Stimulated activated CD4-positive, alpha-beta T cell treated with anti-CD3 and anti-CD28 coated beads, Interleukin-12 subunit alpha, Interleukin-12 subunit beta, amount 100 ng/mL, for 4 hours (primary cell): ENCODE measurements around the gene ZNF652.

Source experiments
- DNase-seq: peaks from one replicate; pipeline ENCODE4 v3.0.0-alpha.2; 2020

ZNF652 gene

DNA sequence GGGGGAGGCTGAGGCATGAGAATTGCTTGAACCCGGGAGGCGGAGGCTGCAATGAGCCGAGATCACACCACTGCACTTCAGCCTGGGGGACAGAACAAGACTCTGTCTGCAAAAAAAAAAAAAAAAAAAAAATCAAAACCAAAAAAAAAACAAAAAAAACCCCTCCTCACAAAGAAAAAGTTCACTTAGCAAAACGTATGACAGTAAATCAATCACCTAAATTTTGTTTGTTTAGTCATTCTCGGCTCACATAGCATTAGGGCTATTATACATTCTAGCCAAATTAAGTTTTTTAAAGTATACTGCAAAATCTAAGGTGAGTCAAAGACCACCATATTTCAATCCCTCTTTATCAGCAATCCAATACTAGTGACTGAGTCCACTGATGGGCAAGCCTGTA, 5.7 kb downstream of the ZNF652 start:
- DNase-seq = no peak

DNA sequence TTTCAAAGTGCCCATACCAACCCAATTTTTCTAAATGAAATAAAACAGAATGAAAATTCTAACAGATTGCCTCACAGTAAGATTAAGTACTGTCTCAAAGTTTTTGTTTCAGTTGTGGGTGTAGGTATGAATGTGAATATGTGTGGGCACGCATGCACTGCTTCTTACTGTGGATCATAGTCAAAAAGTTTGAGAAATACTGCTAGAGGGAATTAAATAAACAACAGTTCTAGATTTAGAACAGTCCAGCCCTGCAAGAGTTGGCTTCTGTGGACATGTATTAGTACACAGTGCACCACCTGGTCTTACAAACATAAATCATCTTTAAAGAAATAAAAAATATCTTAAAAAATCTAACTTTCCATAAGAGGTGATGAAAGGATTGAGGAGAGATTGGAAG, 8.4 kb downstream of the ZNF652 start:
- no peak for DNase-seq

DNA sequence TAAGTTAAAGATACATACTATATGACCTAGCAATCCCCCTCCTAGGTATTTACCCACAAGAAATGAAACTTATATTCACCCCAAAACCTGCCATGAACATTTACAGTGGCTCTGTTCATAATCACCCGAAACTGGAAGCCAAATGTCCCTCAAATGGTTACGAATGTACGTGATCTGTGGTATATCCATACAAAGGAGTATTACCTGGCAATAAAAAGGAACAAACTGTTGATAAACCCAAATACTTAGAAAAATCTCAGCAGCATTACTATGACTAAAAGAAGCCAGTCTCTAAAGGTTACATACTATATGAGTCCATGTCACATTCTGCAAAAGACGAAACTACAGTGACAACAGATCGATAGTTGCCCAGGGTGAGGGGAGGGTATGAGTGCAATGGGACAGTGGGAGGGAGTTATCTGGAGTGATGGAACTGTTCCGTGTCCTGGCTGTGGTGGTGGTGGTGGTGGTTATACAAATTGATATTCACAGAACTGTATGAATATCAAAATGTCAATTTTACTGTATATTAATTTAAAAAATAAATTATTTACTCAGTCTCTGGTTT, 9.4 kb downstream of the ZNF652 start:
- no peak for DNase-seq

DNA sequence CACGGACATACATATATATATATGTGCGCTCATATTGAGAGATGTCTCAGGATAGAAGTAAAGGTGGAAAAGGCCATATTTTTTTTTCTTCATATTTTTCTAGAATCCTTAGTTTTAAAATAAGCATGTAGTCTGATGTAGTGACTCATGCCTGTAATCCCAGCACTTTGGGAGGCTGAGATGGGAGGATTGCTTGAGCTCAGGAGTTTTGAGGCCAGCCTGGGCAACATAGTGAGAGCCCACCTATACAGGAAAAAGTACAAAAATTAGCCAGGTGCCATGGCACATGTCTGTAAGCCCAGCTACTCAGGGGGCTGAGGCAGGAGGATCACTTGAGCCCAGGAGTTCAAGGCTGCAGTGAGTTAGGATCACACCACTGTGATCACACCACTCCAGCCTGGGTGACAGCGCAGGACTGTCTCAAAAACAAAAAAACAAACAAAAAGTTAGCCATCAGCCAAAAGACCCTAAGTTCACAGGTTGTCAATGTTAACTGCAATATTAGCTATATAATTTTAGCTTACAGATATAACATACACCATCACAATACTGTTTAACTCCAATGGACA, 10.4 kb downstream of the ZNF652 start:
- no peak for DNase-seq

DNA sequence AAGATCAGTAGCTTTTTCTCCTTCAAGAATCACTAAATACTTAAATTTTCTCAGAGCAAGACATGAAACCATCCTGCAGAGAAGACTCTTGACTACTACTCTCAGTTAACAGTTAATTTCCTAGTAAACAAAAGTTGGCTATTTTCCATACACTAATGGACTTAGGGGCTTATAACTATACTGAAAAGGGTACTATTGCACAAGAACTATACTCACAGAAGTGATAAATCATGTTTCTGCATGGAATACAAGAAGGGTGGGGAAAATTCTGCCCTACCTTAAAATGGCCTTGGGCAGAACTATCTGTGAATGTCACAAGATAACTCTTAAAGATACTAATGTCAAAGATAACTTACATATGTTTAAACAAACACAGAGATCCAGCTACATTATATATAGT, 12.5 kb downstream of the ZNF652 start:
- no peak for DNase-seq

DNA sequence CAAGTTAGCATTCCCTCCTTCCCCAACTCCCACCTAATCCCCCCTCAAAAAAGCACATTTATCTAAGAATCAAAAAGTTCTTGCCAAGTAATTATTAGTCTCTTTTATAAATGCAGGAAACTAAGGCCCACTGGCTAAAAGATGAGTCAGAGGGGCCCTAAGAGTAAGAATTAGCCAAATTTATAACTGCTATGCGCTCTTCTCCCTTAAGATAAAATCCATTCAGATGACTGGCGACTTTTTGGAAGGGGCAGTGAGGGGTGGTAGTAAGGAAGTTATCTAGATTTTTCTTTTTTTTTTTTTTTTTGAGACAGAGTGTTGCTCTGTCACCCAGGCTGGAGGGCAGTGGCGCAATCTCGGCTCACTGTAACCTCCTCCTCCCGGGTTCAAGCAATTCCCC, 17.1 kb downstream of the ZNF652 start:
- DNase-seq = no peak

DNA sequence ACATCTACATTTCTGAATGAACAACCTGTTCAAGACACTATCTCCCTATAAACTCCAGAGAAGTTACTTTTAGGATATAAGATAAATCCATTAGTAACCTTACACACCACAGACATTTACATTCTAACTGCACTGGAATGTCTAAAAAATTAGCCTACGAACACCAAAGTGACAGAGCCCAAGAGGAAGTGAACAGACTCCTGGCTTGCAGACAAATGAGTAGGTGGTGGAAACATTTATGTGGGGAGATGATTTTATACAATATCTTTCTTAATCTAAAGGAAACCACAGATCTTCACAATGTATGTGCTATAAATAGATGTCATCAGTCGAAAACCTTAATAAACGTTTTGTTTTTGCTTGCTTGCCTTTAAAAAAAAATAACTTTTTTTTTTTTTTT, 18.8 kb downstream of the ZNF652 start:
- DNase-seq = no peak

DNA sequence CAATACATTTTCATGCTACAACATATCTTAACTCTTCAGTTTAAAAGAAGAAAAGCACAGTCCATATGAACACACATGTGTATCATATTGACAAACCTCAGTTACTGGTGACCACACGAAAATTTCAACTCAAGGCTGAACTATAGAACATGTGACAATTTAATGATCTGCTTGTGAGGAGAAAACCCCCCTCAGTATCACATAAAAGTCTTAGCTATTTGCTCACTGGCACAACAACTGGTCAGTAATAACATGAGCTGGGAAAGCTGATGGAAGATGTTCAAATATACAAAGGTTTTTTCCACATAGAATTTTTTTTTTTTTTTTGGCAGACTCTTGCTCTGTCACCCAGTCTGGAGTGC, 19.5 kb downstream of the ZNF652 start:
- no peak for DNase-seq

DNA sequence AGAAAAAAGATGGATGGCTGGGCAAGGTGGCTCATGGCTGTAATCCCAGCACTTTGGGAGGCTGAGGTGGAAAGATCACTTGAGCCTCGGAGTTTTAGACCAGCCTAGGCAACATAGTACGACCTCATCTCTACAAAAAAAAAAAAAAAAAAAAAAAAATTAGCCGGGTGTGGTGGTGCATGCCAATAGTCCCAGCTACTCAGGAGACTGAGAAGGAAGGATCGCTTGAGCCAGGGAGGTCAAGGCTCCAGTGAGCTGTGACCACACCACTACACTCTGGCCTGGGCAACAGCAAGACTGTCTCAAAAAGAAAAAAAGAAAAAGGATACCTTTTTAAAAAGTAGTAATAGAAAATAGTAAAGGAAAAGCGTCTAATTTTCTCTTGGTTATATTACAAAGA, 20.7 kb downstream of the ZNF652 start:
- DNase-seq = no peak

DNA sequence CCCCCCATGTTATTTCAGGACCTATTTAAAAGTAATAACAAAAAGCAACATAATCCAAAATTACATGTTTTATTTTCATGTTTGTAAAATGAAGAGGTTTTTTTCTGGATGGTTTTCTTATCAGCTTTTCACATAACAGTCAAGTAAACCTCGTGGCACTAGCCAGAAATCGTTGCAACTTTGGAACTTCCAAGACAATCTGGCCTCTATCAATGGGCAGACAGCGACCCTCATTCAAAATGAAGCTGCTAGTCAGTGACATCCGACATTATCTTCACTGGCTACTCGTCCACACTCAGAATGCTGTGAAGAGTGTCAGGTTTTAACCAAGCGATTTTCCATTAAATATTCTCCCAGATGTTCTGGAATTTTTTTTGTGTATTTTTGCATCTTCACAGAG, 22.7 kb downstream of the ZNF652 start:
- no peak for DNase-seq

DNA sequence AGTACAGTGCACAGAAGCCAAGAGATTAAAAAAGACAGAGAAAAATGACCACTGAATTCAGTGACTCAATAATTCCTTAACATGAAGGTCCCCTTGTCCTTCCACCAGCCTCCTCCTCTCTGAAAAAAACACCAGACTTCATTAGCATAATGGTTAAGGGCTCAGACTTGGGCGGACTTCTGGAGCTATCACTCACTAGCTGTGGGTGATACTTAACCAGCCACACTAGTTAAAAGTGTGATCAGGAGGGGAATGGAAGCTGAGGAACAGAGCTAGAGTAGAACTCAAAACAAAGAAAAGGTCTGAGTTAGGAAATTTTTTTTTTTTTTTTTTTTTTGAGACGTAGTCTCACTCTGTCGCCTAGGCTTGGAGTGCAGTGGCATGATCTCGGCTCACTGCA, 23.2 kb downstream of the ZNF652 start:
- DNase-seq = no peak

DNA sequence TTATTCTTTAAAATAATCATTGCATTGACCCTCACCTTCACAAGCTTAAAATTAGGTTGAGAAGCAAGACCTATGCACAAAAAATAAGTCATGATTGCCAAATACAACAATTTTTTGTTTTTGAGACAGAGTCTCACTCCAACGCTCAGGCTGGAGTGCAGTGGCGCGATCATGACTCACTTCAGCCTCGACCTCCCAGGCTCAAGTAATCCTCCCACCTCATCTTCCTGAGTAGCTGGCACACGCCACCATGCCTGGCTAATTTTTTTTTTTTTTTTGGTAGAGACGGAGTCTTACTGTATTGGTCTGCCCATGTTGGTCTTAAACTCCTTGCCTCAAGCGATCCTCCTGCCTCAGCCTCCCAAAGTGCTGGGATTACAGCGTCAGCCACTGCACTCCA, 24.2 kb downstream of the ZNF652 start:
- no peak for DNase-seq

DNA sequence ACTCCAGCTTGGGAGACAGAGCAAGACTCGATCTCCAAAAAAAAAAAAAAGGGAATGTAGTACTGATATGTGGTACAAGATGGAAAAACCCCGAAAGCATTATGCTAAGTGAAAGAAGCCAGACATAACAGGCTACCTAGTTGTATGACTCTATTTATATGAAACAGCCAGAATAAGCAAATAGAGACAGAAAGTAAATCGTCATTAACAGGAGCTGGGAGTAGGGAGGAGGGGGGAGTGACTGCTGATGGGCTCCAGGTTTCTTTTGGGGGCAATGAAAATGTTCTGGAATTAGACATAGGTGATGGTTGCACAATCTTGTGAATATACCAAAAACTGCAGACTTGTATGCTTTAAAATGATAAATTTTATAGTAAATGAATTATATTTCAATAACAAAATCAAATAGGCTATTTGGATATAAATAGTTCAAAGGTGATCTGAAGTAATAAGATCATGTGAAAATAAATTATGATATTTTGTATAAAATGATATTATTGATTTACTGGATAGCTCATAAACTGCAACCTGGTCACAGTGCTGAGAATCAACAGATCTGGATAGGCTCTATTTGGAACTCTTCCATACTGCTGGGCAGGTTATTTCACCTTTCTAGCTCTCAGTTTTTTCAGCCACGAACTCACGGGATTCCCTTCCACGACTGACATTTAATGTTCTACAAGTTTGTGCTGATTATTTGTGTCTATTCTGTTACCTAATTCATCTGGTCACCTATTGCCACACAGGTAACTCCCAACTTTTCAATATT, 27.1 kb downstream of the ZNF652 start:
- no peak for DNase-seq

DNA sequence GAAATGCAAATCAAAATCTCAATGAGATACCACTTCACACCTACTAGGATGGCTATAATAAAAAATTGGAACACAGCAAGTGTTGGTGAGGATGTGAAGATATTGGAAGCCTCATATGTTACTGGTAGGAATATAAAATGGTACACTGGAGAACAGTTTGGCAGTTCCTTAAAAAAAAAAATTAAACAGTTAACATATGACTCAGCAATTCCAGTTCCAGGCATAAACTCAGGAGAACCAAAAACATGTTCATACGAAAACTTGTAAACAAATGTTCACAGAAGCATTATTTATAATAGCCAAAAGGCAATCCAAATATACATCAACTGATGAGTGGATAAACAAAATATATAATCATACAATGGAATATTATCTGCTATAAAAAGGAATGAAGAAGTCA, 28.2 kb downstream of the ZNF652 start:
- DNase-seq = no peak

DNA sequence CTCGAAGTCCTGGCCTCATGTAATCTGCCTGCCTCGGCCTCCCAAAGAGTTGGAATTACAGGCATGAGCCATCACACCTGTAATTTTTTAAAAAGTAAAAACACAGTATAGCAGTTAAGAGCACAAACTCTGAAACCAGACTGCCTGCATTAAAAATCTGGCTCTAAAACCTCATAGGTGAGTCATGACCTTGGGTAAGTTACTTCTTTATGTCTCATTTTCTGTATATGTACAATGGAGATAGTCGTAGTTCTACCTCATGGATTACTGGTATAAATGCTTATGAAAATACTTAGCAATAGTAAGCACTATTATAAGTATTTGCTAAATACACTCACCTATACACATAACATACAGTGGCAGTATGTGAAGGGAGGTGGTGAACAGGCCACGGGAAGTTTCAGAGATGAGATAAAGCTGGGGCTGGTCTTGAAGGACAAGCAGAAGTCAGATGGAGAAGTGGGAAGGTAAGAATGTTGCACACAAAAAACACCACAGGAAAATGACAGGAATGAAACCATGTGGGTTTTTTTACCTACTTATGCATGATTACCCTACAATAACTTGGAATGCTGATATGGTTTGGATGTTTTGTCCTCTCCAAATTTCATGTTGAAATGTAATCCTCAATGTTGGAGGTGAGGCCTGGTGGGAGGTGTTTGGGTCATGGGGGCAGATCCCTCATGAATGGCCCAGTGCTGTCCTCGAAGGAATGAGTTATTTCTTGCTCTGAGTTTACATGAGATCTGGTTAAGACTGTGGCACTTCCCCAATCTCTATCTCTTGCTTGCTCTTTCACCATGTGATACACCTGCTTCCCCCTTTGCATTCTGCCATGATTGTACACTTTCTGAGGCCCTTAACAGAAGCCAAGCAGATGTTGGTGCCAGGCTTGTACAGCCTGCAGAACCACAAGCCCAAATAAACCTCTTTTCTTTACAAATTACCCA, 33.9 kb downstream of the ZNF652 start:
- no peak for DNase-seq

DNA sequence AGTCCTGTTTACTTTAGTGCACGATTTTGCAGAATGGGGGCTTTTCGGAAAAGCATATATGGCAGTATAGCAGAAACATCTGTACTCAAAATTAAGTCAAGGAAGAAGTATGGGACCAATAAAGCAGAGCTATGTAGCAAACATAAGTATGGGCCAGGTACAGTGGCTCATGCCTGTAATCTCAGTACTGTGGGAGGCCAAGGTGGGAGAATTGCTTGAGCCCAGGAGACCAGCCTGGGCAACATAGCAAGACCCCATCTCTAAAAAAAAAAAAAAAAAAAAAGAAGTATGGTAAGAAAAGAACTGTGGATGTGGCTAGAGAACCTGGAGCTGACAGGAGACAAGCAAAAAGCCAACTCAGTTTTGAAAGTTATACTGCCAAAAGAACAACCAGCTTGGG, 36.1 kb downstream of the ZNF652 start:
- DNase-seq = no peak

DNA sequence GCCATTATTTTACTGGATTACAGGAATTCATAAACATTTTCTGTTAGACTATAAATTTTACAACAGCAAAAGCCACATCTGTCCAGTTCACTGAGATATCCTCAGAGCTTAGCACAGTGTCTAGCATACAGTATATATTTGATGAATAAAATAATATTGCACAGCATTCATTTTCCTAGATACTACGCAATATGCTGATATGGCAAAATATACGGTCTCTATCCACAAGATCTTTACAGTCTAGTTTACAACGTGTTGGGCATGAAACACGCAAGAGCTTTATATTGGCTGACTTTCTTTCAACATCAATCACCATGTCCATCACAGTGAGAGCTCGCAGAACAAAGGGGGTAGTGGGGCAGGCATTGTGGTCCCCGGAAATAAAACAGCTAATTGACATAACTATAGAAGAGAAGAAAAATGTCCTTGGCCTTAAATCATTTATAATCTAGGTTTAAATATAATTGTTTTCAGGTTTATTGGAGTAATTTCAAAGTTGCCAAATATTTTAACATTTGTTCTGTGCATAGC, 43.5 kb downstream of the ZNF652 start:
- no peak for DNase-seq

DNA sequence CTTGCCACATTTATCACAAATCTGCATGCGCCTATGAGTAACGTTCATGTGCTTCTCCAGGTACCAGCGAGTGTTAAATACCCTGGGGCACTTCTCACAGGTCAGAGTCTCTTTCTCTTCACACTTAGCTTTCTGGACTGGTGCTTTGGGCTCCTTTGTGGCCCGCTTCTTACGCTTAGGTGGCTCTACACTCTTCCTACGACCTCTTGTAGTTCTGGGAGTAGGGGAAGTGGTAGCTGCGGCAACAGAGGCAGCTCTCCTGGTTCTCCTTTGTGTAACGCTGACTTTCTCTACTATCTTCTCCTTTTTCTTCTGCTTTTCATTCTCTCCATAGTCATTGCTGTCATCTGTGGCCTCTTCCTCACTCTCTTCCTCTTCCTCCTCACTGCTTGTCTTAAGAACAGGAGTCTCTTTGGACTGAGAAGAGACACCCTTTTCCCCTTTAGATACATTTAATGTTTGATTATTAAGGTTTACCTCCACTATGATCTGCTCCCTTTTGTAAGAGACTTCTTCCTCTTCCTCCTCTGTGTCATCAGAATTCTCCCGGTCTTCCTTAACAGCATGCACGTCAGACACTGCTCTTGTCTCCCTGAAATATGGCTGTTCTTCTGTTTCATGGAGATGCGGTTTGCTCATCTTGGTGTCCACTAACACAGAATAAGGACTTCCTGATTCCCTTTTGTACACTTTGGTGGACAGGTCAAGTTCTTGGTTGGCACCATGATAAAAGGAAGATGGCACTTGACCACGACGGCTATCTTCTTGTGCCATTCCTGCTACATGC, 45.0 kb downstream of the ZNF652 start:
- no peak for DNase-seq

DNA sequence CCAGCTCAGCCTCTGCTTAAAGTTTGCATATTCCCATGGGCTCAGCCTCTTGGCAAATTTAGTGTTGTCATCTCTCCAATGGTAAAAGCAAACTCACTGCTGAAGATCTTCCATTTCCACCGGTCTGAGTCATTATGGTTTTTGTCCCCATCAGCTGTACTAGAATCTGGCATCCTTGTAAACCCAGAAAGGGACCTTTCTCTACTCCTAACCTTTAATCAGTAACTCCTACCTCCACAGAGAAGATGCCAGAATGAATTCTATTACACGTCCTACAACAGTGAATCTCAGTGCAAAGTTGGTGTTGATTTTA, 45.8 kb downstream of the ZNF652 start:
- DNase-seq = no peak

DNA sequence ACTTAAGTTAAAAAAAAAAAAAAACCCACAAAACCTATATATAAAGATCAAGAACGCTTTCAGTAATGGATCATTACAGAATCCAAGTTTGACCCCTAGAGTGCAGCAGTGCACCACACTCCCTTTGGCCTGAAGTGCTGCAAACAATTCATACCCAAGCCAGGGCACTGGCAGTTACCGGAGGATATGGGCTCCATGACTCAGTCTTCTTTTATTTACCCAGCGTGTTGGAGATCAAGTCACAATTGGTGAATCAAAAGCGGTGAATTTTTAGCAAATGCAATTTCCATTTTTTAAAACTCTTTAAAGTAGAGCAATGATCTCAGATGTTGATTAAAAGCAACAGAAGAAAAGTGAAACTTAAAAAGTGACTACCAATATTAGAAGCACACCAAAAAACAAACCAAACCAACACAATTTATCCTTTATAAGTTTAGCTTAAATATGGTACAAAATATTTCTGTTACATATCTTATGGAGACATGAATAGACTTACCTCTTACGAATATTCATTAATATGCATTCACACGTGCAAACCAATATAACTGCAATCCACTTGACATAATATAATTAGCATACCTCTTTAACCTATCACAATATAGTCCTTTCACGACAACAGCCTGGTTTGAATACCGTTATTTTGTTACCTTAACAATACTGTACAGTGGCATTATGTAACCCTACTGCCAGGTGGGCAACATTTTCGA, 46.3 kb downstream of the ZNF652 start:
- peak; percentile 64 for DNase-seq

DNA sequence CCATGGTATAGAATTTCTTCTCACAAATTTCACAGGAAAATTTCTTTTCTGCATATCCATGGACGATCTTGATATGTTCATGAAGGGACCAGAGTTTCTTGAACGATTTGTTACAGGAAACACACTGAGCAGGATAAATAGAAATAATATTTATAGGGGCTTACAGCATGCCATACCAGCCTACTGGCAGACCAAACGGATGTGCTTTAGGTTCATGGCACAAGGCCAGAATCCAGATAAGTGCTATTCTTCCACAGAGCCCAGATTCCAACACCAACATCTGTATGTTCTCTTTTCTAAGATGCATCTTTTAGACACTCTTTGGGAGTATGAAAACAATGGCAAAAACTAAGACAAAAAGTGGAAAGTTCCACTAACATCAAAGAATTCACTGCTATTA, 49.3 kb downstream of the ZNF652 start:
- no peak for DNase-seq

DNA sequence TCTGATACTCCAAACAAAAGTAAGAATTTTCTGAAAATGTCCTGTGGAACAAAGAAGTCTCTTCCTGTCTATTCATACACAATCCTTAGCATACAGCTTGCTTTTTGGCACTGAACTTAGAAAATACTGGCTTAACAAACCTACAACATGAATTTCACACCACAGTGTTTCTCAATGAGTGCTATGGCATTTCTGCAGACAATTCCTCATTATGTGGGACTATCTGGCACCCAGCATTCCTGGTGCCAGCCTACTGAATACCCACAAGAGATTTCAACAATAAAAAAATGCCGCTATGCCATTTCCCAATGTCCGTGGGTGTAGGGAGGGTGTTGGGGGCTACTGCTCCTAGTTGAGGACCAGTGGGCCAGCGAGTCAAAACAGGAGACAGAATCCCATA, 62.1 kb downstream of the ZNF652 start:
- DNase-seq = no peak
